ENCODE results near the gene AGBL4. TPM values are rescaled to one million over a fixed set of nuclear protein-coding genes. Genes with fewer than 3 reads are reported as not detected.

Gene AGBL4
- total RNA-seq, 2 donors from 2014 or later, result 0.40 to 5.5 TPM

DNA sequence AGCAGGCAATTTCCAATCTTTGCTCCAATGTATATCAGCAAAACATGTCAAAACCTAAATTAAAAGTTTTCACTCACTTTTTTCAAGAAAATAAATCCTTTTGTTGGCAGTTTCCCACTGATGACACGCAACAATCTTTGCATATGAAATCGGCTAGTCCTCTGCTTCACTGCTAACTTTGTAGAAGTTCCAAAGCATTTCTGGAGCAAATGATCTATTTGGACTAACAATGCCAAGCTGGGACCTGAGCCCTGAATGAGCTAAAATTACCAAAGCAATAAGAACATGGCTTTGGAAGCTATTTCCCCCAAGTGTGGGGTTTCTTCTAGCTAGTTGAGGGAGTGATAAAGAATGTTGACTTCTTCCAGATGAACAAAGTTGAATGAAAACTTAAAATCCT is 1252.2 kb downstream of the AGBL4 start:
- Mint-ChIP-seq H3K27me3 (ENCODE audit: insufficient read depth) (peaks cover 3% of the 10 kb centered on the region), H3K4me3 (no peak overlapping the region), H3K4me1 (peaks cover 4% of the 10 kb centered on the region), H3K9me3 (no peaks in the 10 kb centered on the region), H3K27ac (no peak overlapping the region), H3K36me3 (ENCODE audit: low read depth) (peaks cover 2% of the 10 kb centered on the region)
- no peaks in the 10 kb centered on the region for H3K9me3 ChIP-seq (ENCODE audit: control insufficient read depth, low read length)
- H3K27me3 ChIP-seq (ENCODE audit: control insufficient read depth, insufficient read depth, low read length, poor library complexity, severe bottlenecking), result no peaks in the 10 kb centered on the region
- TF ChIP-seq, protein P1, sequence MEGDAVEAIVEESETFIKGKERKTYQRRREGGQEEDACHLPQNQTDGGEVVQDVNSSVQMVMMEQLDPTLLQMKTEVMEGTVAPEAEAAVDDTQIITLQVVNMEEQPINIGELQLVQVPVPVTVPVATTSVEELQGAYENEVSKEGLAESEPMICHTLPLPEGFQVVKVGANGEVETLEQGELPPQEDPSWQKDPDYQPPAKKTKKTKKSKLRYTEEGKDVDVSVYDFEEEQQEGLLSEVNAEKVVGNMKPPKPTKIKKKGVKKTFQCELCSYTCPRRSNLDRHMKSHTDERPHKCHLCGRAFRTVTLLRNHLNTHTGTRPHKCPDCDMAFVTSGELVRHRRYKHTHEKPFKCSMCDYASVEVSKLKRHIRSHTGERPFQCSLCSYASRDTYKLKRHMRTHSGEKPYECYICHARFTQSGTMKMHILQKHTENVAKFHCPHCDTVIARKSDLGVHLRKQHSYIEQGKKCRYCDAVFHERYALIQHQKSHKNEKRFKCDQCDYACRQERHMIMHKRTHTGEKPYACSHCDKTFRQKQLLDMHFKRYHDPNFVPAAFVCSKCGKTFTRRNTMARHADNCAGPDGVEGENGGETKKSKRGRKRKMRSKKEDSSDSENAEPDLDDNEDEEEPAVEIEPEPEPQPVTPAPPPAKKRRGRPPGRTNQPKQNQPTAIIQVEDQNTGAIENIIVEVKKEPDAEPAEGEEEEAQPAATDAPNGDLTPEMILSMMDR (conservative IDR thresholded peaks at IDR 0.05), result no peak
- 87 to 100% methylated on average over 2 of the region's 2 CpGs for WGBS, 2 experiments (ENCODE audit: insufficient coverage in 1 of 2, insufficient read length in 1 of 2)
- DNase-seq, result no peak
- no peaks in the 10 kb centered on the region for H3K36me3 ChIP-seq (ENCODE audit: control insufficient read depth, insufficient read depth, low read length)
- H3K27ac ChIP-seq (ENCODE audit: low read depth, low read length), result no peak overlapping the region
- no peak overlapping the region for H3K4me3 ChIP-seq (ENCODE audit: low read length)
- peaks cover 5% of the 10 kb centered on the region for H3K4me1 ChIP-seq (ENCODE audit: control insufficient read depth, insufficient read depth, low read length)
- no peak overlapping the region for H3K9ac ChIP-seq (ENCODE audit: extremely low read depth, low read length, poor library complexity, severe bottlenecking)

DNA sequence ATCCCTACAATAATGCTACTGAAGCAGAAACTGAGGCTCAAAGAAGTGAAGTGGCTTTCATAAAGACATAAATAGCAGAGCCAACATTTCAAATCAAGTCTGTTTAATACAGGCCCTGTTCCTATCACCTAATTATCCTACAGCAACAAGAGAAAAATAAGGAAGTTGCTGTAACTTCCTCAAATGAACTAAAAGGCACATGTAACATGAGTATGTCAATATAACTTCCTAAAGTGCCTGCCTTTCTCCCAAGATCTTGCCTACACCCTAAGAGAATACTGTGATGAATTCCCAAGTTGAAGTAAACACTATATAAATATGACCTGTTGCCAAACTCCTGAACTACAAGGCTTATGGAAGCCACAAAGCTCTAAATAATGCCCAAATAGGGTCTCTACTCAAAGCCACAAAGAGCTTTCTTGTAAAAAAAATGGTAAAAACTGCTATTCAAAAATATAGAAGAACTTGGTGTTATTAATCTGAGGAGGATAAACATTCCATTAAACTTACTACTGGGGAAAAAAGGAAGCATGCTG is 1255.7 kb downstream of the AGBL4 start:
- no peak overlapping the region for H3K4me3 Mint-ChIP-seq
- H3K27ac ChIP-seq (ENCODE audit: low read depth, low read length), result no peak overlapping the region
- H3K27ac Mint-ChIP-seq, result no peak overlapping the region
- no peak overlapping the region for H3K4me3 ChIP-seq (ENCODE audit: low read length)
- no peaks in the 10 kb centered on the region for H3K4me1 ChIP-seq (ENCODE audit: control insufficient read depth, insufficient read depth, low read length)
- H3K9me3 ChIP-seq (ENCODE audit: control insufficient read depth, low read length), result no peaks in the 10 kb centered on the region
- no peaks in the 10 kb centered on the region for H3K4me1 Mint-ChIP-seq
- H3K36me3 Mint-ChIP-seq (ENCODE audit: low read depth), result peaks cover 2% of the 10 kb centered on the region
- H3K9ac ChIP-seq (ENCODE audit: extremely low read depth, low read length, poor library complexity, severe bottlenecking), result no peak overlapping the region
- TF ChIP-seq, protein P1 (conservative IDR thresholded peaks at IDR 0.05), result no peak
- H3K27me3 ChIP-seq (ENCODE audit: control insufficient read depth, insufficient read depth, low read length, poor library complexity, severe bottlenecking), result no peaks in the 10 kb centered on the region
- no peak for DNase-seq
- H3K9me3 Mint-ChIP-seq, result no peaks in the 10 kb centered on the region
- H3K36me3 ChIP-seq (ENCODE audit: control insufficient read depth, insufficient read depth, low read length), result no peaks in the 10 kb centered on the region
- H3K27me3 Mint-ChIP-seq (ENCODE audit: insufficient read depth), result no peaks in the 10 kb centered on the region

DNA sequence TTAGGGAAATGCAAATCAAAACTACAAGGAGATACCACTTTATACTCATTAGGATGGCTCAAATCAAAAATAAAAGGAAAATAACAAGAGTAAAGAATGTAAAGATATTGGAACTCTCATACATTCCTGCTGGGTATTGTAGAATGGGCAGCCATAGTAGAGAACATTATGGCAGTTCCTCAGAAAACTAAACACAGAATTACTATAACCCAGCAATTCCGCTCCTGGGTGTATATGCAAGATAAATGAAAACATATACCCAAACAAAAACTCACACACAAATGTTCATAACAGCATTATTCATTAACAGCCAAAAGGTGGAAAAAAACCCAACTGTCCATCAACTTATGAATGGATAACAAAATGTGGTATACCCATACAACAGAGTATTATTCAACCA is 1258.4 kb downstream of the AGBL4 start:
- no peaks in the 10 kb centered on the region for H3K4me1 ChIP-seq (ENCODE audit: control insufficient read depth, insufficient read depth, low read length)
- 100% methylated on average over 1 of the region's 1 CpG; no CpG with 5 or more reads in 1 of the 2 experiments for WGBS, 2 experiments (ENCODE audit: insufficient coverage in 1 of 2, insufficient read length in 1 of 2)
- Mint-ChIP-seq H3K36me3 (ENCODE audit: low read depth) (peaks cover 4% of the 10 kb centered on the region), H3K9me3 (no peaks in the 10 kb centered on the region), H3K4me1 (no peaks in the 10 kb centered on the region), H3K27me3 (ENCODE audit: insufficient read depth) (no peaks in the 10 kb centered on the region), H3K27ac (no peak overlapping the region), H3K4me3 (no peak overlapping the region)
- no peaks in the 10 kb centered on the region for H3K36me3 ChIP-seq (ENCODE audit: control insufficient read depth, insufficient read depth, low read length)
- no peak overlapping the region for H3K9ac ChIP-seq (ENCODE audit: extremely low read depth, low read length, poor library complexity, severe bottlenecking)
- H3K4me3 ChIP-seq (ENCODE audit: low read length), result no peak overlapping the region
- no peak for DNase-seq
- no peaks in the 10 kb centered on the region for H3K27me3 ChIP-seq (ENCODE audit: control insufficient read depth, insufficient read depth, low read length, poor library complexity, severe bottlenecking)
- TF ChIP-seq, protein P1 (conservative IDR thresholded peaks at IDR 0.05), result no peak
- H3K27ac ChIP-seq (ENCODE audit: low read depth, low read length), result no peak overlapping the region
- H3K9me3 ChIP-seq (ENCODE audit: control insufficient read depth, low read length), result no peaks in the 10 kb centered on the region
